BLaER1 (cell line): ENCODE measurements around the gene MRPS18B.

Source experiments
- H3K27ac ChIP-seq: shearing (Covaris generic); formaldehyde crosslinking; 2 replicates; pipeline ENCODE4 v1.8.1; 2022
- H3K27me3 ChIP-seq: shearing (Covaris generic); formaldehyde crosslinking; 2 replicates; pipeline ENCODE4 v1.8.1; 2022
- H3K36me3 ChIP-seq: shearing (Covaris generic); formaldehyde crosslinking; 2 replicates; pipeline ENCODE4 v1.8.1; 2022
- H3K4me1 ChIP-seq: shearing (Covaris generic); formaldehyde crosslinking; 2 replicates; pipeline ENCODE4 v1.8.1; 2022
- H3K4me2 ChIP-seq: shearing (Covaris generic); formaldehyde crosslinking; 2 replicates; pipeline ENCODE4 v1.8.1; 2022
- H3K4me3 ChIP-seq: shearing (Covaris generic); formaldehyde crosslinking; 2 replicates; pipeline ENCODE4 v1.8.1; 2022
- H3K9ac ChIP-seq: shearing (Covaris generic); formaldehyde crosslinking; 2 replicates; pipeline ENCODE4 v1.8.1; 2022
- H3K9me3 ChIP-seq: shearing (Covaris generic); formaldehyde crosslinking; 2 replicates; pipeline ENCODE4 v1.8.1; 2022
- H4K20me1 ChIP-seq: shearing (Covaris generic); formaldehyde crosslinking; 2 replicates; pipeline ENCODE4 v1.8.1; 2022
- Cebpa-rat ChIP-seq: shearing (Covaris generic); IDR thresholded peaks from 2 replicates; pipeline ENCODE4 v1.8.1; 2022

The MRPS18B gene

DNA sequence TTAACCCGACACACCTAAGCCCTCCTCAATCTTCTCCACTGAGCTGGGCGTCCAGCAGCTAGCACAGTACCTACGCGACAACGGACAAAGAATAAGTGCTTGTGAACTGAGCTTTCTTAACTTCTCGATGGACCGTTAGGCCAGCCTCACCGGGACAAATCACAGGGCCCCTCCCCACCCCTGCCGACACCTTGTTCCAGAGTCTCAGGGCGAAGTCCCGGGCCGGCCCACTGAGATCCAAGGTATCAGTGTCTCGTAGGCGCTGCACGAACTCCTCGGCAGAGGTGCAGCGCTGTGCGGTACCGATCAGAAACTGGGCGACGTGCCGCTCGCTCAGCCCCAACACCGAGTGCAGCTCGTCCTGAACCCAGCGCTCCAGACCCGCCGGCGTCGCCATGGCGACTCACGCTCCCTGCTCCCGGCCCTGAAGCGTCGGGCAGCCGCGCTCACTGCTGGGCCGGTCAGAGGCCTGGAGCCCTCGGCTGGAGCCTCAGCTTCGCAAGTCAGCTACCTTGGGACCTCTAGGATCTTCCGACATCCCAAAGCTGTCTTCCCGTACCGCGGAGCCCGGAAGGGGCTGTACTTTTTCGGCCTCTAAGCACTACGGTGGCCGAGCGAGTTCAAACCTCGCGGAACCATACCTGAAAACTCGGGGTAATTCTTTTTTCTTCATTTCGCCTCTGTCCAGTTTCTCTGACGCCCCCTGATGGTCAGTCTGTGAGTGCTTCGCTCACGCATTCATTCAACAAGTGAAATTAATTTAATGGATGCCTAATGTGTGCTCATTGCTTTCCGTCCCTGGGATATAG lies 55.0 kb downstream of the MRPS18B start, which contains the start of gene DHX16:
Gene DHX16, minus strand, starts transcription at position 562 of the 809 bp plus-strand sequence. Its CDS starts 165 bp downstream, at position 397.
- H3K27ac ChIP-seq, result peak within 1 kb of the TSS; percentile 65
- peak within 1 kb of the TSS; percentile 86 for H3K9ac ChIP-seq
- TF ChIP-seq Cebpa-rat, result no peak
- peaks cover 61% of the 10 kb centered on the region for H3K4me1 ChIP-seq
- no peaks in the 10 kb centered on the region for H3K9me3 ChIP-seq
- peak within 1 kb of the TSS; percentile 93 for H3K4me2 ChIP-seq
- H3K4me3 ChIP-seq, result peak within 1 kb of the TSS; percentile 84
- H3K36me3 ChIP-seq, result peaks cover 55% of the 10 kb centered on the region
- no peaks in the 10 kb centered on the region for H3K27me3 ChIP-seq
- H4K20me1 ChIP-seq, result peaks cover 29% of the 10 kb centered on the region
